ENCODE results near the gene PLCB1.

- no peak for TF ChIP-seq CTCF (conservative IDR thresholded peaks at IDR 0.05; ENCODE audit: low read depth, low read length)
- no peak for TF ChIP-seq EZH2 (IDR thresholded peaks at IDR 0.05; ENCODE audit: borderline replicate concordance, low read depth, low read length, poor library complexity, severe bottlenecking)
These were observed 230.4 kb downstream of the PLCB1 start for GRCh38 chr20:8362457-8362856.
